HL-60 (cell line): ENCODE measurements around the gene GP1BA. TPM values are rescaled to one million over a fixed set of nuclear protein-coding genes. Genes with fewer than 3 reads are reported as not detected.

Source experiments
- DNase-seq, 2 experiments: peaks; one replicate each; pipeline ENCODE4 v3.0.0-alpha.2; 2010 to 2020; ENCODE audit warnings: low read depth in 1 of 2, low spot score in 1 of 2
- H3K27ac ChIP-seq: fragments of 250-450 bp; sonication (Bioruptor Pico); replicated peaks from 2 replicates; pipeline ENCODE4 v1.5.1; 2020; ENCODE audit warnings: mild to moderate bottlenecking, moderate library complexity
- H3K27me3 ChIP-seq: fragments of 250-450 bp; sonication (Bioruptor Pico); 2 replicates; pipeline ENCODE4 v1.5.1; 2021; ENCODE audit warnings: mild to moderate bottlenecking, moderate library complexity; ENCODE audit not compliant: insufficient read depth, poor library complexity, severe bottlenecking
- H3K4me3 ChIP-seq: replicated peaks from 2 replicates; pipeline ENCODE4 v1.5.1; 2011; ENCODE audit warnings: mild to moderate bottlenecking, control low read depth, low read length; ENCODE audit not compliant: insufficient read depth
- CTCF ChIP-seq: IDR thresholded peaks from one replicate; pipeline ENCODE4 v1.5.1; 2011; ENCODE audit warnings: low read length, control low read depth, inconsistent platforms; ENCODE audit not compliant: insufficient read depth
- GABPA ChIP-seq: IDR thresholded peaks from 2 replicates; pipeline ENCODE4 v1.6.1; 2012; ENCODE audit warnings: low read depth
- POLR2AphosphoS5 ChIP-seq: IDR thresholded peaks from 2 replicates; pipeline ENCODE4 v1.6.1; 2012; ENCODE audit warnings: low read depth
- REST ChIP-seq: IDR thresholded peaks from 2 replicates; pipeline ENCODE4 v1.6.1; 2012; ENCODE audit warnings: low read depth; ENCODE audit not compliant: insufficient replicate concordance
- SPI1 ChIP-seq: IDR thresholded peaks from 2 replicates; pipeline ENCODE4 v1.6.1; 2012; ENCODE audit warnings: low read depth, mild to moderate bottlenecking, borderline replicate concordance
- microRNA-seq: library from miRNA; unstranded; fragments of <30 nt; microRNA quantifications from one replicate; pipeline ENCODE4, GENCODE V29; 2018

GP1BA gene

GRCh38 chr17:4980644-4981216 is 48.7 kb downstream of the GP1BA start:
- no peaks in the 10 kb centered on the region for H3K27me3 ChIP-seq
- H3K27ac ChIP-seq: no peak overlapping the region
- peak in 1 of 2 experiments; percentile 19 for DNase-seq
- no peak for TF ChIP-seq GABPA
- no peak for TF ChIP-seq REST
- TF ChIP-seq SPI1: no peak
- TF ChIP-seq CTCF: peak; percentile 19
- no peak for TF ChIP-seq POLR2AphosphoS5
- no peak overlapping the region for H3K4me3 ChIP-seq

- Histone ChIP-seq H3K27ac (no peak overlapping the region), H3K4me3 (no peak overlapping the region), H3K27me3 (no peaks in the 10 kb centered on the region)
- no peak for DNase-seq
- no peak for TF ChIP-seq CTCF
- TF ChIP-seq SPI1: no peak
- no peak for TF ChIP-seq GABPA
- no peak for TF ChIP-seq REST
- TF ChIP-seq POLR2AphosphoS5: no peak
These were observed 50.2 kb downstream of the GP1BA start for GRCh38 chr17:4982305-4982704.

Small RNA genes within 50 kb of the gene (microRNA-seq; reads per million reads assigned to microRNA genes)
- gene MIR6864 (not detected), gene MIR6865 (not detected)
